Activated CD8-positive, alpha-beta memory T cell treated with anti-CD3 and anti-CD28 coated beads, Interleukin-2, amount 50 U/mL, for 1 hour (primary cell): ENCODE data around the gene UGT1A9.
"Not testable (repeated sequence)": the region's sequence is repeated elsewhere in the genome, so short reads cannot be mapped to it uniquely, and the experiment has no call there.

Source experiments
- DNase-seq: peaks from one replicate; pipeline ENCODE4 v3.0.0-alpha.2; 2020; ENCODE audit errors: extremely low read depth

The UGT1A9 gene

DNA sequence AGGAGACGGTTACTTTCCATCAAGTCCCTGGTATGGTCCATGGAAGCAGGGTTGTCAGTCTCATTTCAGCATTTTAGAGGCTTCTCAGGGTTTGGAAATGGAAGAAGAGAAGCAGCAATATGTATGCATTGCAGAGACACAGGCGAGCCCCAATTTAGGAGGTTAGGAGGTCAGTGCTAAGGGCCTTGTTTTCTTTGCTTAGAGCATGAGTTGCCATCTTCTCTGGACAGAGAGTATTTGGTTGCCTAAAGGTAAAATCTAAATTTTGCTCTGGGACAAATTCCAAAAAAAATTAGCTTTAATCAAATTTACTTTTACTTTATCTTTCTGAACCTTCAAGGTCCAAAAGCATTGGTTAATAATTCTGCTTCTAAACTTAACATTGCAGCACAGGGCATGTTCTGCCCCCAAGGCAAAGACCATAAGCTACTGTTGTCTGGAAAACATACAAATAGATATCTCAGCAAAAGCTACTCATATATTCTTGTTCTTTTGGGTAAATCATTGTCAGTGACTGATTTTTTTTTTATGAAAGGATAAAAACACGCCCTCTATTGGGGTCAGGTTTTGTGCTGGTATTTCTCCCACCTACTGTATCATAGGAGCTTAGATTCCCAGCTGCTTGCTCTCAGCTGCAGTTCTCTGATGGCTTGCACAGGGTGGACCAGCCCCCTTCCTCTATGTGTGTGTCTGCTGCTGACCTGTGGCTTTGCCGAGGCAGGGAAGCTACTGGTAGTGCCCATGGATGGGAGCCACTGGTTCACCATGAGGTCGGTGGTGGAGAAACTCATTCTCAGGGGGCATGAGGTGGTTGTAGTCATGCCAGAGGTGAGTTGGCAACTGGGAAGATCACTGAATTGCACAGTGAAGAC, at the start of gene UGT1A9:
Gene UGT1A9, plus strand, starts transcription at position 609 of the 872 bp plus-strand sequence. Its CDS starts 37 bp downstream, at position 646.
- no peak for DNase-seq

DNA sequence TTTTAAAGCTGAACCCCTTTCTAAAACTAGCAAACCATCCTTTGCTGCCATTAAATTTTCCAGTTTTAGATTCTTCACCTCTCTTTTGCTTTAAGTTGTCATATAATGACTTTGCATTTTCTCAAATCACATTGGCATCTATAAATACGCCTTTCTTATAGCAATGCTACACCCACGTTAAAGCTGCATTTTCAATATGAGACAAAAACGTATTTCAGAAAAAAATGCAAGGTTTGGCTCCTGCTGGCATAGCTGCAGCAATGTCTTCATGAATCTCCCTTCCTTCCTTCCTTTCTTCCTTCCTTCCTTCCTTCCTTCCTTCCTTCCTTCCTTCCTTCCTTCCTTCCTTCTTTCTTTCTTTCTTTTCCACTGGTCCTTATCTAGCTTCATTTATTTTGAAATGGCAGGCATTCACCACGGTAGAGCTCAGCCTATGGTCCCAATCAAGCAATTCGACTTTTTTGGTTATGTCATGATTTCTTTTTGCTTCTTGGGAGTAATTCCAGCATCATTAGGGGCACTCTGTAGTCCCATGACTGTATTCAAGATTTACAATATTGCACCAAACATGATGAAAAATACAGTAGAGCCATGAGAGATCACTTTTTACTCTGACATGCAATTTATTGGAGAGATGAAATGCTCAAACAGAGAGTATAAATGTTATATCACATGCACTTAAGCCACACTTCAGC, 44.2 kb upstream of the UGT1A9 start:
- DNase-seq = no peak

DNA sequence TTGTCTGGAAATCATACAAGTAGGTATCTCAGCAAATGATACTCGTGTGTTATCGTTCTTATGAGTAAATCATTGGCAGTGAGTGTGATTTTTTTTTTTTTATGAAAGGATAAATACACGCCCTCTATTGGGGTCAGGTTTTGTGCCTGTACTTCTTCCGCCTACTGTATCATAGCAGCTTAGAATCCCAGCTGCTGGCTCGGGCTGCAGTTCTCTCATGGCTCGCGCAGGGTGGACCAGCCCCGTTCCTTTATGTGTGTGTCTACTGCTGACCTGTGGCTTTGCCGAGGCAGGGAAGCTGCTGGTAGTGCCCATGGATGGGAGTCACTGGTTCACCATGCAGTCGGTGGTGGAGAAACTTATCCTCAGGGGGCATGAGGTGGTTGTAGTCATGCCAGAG, 35.4 kb upstream of the UGT1A9 start, which contains the start of gene UGT1A10:
Gene UGT1A10, plus strand, starts transcription at position 143 of the 400 bp plus-strand sequence. Its CDS starts 75 bp downstream, at position 218.
- DNase-seq = not testable (repeated sequence)

DNA sequence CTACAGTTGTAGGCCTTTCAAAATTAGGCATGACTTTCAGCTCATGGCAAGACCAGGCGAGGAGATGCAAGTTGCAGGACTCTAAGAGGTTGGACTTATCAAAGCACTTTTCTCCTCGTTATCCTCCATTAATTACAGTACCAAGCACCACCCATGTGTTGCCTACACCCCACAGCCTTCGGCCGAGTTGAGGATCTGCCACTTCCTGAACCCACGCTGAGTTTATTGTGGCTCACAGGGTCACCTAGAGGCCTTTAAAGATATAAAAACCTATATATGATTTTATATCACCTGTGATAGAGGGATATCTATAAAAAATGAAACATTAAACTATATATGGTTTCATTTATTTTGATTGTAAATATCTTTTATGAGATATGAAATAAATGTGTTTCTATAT, 32.9 kb upstream of the UGT1A9 start:
- no peak for DNase-seq

DNA sequence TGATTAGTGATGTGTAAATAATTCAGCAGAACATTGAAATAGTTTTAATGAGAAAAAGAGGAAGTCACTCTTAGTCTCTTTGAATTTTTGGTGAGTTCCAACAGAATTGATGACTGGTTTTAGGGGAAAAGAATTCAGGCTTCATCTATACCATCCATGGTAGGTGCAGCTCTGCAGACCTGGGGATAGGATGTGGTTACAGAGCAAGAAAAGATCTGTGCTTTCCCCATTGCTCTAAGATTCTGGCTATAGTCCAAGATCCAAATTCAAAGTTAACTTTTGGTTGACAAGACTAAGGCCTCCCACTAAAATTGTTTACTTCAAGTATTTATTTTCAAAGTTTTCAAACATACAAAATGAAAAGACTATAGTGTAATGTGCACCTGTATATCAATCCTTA, 31.8 kb upstream of the UGT1A9 start:
- DNase-seq = no peak

DNA sequence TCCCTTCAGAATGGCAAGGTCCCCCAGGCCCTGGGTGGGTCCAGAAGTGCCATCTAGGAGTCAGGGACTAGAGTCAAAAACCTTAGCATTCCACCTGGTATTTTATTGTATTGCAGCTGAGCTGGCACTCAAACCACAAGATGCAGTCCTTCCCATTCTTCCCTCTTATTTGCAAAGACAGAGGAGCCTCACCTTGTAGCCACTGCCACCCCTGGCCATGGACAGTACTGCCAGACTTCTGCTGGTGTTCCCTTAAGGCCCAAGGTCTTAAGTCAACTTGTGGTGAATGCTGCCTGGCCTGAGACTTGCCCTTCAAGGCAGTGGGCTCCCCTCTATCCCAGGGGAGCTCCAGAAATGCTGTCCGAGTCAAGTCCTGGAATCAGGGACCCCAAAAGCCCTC, 28.6 kb upstream of the UGT1A9 start:
- no peak for DNase-seq

DNA sequence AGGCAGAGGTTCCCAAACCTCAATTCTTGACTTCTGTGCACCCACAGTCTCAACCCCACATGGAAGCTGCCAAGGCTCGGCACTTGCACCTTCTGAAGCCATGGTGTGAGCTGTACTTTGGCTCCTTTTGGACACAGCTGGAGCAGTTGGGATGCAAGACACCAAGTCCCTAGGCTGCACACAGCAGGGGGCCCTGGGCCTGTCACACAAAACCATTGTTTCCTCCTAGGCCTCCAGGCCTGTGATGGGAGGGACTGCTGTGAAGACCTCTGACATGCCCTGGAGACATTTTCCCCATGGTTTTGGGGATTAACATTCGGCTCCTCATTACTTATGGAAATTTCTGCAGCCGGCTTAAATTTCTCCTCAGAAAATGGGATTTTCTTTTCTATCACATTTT, 25.7 kb upstream of the UGT1A9 start:
- not testable (repeated sequence) for DNase-seq

DNA sequence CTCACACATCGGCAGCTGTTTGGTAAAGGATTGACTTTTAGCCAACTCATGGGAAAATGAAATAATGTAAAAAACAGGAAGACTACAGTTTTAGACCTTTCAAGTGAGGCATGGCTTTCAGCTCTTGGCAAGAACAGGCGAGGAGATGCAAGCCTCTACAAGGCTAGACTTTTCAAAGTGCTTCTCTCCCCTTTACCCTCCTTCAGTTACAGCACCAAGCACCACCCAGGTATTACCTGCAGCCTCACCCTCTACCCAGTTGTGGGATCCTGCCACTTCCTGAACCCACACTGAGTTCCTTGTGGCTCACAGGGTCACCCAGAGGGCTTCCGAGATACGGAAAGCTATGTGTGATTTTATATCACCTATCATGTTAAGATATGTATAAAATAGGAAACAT, 20.7 kb upstream of the UGT1A9 start:
- no peak for DNase-seq

DNA sequence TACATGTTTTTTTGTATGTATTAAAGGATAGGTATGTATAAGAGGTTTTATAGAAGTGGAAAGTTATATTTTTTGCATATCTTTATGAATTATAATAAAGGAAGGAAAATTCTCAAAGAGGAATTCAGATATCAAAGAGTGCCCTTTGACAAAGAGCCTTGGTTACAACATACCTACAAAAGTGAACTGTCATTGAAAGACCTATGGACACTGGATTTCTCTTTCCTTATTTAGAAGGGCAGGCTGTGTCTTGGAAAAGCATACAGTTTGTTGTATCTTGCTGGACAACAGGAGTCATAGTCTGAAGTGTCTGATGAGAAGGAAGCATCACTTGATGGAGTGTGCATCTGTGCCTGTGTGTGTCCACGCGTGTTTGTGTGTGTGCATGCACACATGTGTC, 20.3 kb upstream of the UGT1A9 start:
- no peak for DNase-seq

DNA sequence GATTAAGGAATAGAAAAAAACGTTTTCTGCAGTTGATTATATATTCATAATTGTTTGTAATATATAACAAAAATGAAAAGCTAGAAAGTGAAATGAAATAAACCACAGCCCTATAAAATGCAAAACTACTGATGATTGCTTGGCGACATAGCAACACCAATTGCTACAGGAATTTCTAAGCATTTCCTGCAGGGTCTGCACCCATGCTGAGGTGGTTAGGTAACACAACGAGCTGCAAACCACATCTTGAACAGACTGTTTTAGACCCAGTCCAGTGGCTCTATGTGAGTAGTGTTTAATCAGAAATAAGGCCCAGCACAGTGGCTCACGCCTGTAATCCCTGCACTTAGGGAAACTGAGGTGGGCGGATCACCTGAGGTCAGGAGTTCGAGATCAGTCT, 17.2 kb upstream of the UGT1A9 start:
- DNase-seq = no peak

DNA sequence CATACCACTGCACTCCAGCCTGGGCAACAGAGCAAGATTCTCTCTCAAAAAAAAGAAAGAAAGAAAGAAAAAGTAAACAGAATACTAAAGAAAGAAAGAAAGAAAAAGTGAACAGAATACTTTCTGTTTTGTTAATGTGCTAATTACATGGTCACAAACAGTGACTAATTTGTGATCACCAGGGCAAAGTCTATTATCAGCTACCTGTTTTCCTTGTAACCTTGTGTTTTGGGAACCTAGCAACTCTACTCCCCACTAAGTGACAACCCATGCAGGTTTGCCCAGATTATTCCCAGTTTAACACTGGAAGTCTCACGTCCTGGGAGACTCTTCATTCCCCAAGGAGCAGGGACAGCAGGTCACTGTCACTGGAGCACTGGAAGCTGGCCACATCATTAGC, 16.7 kb upstream of the UGT1A9 start:
- DNase-seq = no peak

DNA sequence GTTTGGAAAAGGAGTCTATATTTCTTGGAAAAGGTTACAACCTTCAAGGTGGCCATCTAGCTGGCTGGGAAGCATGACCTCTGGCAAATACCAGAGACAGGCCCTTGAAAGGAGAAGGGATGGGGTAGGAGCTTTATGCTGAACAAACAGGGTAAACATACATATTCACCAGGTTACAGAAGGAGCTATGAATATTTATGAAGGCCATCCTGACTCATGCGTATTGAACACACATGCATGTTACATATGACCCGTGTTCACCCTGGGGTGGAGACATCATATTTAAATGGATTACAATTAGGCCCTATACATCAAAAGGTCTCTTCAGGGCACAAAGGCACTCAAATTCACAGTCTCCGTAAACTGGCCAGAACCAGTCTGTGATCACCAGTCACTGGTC, 15.8 kb upstream of the UGT1A9 start:
- not testable (repeated sequence) for DNase-seq

DNA sequence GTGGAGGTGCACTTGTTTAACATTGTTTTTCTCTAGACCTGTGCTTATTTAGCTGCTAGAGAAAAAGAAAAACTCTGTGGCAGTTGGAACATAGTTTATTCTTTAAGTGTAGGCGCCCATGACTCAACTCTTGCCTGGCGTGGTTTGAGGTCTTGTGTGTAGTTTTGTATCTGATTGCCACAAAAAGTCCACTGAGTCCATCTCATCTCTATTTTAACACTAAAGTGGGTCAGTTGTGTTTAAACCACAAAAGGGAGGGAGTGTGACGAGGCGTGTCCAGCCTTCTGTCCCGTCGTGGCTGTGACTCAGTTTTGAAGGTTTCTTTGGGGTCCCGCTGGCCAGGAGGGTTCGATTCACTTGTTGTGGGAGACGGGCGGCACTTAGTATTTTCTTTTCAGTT, 15.3 kb upstream of the UGT1A9 start:
- no peak for DNase-seq

DNA sequence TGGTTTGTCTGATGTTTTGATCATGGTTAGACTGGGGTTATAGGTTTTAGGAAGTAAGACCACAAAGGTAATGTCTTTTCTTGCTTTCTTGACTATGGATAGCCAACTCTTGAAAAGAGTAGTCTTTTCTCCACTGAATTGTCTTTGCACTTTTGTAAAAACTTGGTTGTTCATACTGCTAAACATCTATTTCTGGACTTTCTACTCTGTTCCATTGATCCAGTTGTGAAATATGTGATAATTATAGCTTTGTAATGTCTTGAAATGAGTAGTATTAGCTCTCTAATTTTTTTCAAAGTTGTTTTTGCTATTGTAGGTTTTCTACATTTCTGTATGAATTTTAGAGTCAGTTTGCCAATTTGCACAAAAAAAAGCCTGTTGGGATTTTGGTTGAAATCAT, 13.1 kb upstream of the UGT1A9 start:
- no peak for DNase-seq

DNA sequence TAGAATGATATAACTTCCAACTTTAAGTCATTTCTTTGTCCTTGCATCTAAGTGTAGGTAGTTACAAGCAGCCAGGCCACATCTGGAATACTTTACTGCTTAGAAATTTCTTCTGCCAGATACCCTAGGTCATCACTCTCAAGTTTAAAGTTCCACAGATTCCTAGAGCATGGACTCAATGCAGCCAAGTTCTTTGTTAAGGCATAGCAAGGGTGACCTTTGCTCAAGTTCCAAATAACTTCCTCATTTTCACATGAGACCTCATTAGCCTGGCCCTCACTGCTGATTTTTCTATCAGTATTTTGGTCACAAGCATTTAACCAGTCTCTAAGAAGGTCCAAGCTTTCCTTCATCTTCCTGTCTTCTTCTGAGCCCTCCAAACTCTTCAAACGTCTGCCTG, 7.8 kb upstream of the UGT1A9 start:
- DNase-seq = no peak

DNA sequence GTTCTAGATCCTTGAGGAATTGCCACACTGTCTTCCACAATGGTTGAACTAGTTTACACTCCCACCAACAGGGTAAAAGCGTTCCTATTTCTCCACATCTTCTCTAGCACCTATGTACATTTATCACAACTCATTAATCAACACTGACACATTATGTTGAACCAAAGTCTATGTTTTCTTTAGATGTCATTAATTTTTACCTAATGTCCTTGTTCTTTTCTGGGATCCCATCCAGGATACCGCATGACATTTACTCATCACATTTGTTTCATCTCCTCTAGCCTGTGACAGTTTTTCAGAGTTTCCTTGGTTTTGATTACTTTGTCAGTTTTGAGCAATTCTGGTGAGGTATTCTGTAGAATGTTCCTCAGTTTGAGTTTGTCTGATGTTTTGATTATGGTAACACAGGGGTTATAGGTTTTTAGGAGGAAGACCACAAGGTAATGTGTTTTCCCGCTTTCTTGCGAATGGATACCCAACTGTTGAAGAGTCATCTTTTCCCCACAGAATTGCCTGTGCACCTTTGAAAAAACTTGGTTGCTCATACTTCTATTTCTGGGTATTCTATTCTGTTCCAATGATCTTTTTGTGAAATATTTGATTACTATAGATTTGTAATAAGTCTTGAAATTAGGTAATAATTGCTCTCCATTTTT, 3.0 kb upstream of the UGT1A9 start:
- no peak for DNase-seq

DNA sequence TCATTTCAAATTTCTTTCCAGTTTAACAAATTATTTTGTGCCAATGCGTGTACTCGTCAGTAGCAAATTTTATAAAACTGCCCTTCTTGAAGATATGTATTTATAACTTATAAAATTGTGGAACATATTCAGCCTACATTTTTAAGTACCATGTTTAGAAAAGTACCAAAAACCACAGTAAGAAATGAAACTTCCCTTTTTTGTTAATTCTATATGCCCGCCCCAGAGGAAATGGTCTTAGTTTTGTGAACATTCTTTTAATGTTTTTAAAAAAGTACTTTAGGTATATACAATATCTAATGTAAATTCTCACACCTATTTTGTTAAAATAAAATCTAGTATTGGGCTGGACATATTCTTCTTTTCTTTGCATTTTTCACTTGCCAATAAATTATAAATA, 1.2 kb downstream of the UGT1A9 start:
- no peak for DNase-seq

DNA sequence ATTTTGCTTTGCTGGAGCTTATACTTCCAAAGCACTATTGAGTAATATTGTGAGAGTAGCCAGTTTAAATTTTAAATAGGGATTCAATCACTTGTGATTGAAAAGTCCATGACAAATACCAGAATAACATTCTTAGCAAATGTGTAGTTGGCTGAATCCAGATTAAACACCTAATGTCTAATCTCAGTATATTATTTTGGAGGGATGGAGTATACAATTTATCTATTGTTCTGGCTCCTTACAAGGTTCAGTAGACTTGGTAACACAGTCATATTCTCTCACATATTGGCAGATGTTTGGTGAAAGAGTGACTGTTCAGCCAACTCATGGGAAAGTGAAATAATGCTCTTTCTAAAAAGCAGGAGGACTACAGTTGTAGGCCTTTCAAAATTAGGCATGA, 2.2 kb downstream of the UGT1A9 start:
- DNase-seq = no peak

DNA sequence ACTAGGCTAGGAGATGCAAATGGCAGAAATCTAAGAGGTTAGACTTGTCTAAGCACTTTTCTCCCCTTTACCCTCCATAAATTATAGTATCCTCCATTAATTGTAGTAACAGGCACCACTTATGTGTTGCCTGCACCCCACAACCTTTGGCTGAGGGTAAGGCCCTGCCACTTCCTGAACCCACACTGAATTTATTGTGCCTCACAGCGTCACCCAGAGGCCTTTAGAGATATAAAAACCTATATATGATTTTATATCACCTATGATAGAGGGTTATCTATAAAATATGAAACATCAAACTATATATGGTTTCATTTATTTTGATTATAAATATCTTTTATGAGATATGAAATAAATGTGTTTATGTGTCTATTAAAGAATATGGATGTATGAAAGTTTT, 2.6 kb downstream of the UGT1A9 start:
- DNase-seq = no peak

DNA sequence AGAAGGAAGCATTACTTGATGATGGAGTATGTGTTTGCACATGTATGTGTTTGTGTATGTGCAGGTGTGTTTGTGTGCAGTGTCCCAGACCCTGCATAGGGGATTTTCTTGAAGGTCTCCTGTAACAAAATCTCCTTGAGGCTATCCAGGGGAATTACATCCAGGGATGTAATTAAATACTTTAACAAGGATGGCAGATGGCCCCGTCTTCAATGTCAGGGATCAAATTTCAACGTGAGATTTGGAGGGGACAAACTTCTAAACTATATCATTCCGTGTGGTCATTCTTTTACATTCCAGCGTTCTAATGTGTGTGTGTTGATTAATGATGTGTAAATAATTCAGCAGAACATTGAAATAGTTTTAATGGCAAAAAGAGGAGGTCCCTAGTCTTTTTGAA, 3.3 kb downstream of the UGT1A9 start:
- no peak for DNase-seq

DNA sequence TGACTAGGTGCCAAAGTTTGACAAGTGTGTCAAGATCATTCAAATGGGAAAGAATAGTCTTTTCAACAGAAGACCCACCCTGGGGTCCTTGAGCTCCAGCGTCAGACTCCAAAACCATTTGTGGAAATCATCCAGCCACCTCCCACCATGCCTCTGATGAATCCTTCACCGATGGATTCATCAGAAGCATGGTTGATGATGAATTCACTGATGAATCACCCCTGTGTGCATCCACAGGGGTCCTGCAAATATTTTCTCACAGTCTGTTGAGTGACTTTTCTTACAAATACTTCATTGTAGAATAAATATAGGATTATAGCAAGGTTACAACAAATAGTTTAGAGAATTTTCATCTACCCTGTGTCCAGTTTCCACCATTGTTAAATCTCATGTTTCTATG, 4.3 kb downstream of the UGT1A9 start:
- DNase-seq = no peak

DNA sequence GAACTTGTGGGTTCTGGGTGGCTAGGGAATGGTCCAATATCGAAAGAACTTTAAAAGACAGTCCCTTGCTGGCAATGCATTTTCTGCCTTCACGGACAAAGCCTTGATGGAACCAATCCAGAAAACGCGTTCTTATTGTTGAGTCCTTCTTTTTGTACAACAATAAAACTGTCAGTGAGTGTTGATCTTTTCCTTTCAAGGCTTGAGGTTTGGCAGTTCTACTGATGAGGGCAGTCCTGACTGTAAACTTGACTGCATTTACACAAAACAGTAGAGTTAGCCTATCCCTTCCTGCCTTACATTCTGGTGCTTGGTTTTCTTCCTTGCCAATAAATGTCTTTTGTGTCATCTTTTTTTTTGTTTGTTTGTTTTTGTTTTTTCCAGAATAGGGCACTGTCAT, 7.5 kb downstream of the UGT1A9 start:
- no peak for DNase-seq
